Cortex of kidney (tissue), 1 donor: ENCODE results near the gene MTERF4.
A peak's percentile ranks its signal among the peaks of the same experiment; 100 is the strongest.

Experiments used
- DNase-seq: peaks from one replicate; lab custom pipeline; 2025; lab: John Stamatoyannopoulos, UW

MTERF4 gene

GRCh38 chr2:241102239-241102803 lies at the start of gene MTERF4:
MTERF4 (minus strand) TSS chr2:241102287; CDS start chr2:241102273, 14 bp downstream.
- peak; percentile 48 for DNase-seq

- no peak for DNase-seq
These were observed 48.8 kb upstream of the MTERF4 start for GRCh38 chr2:241150660-241151530.

- DNase-seq, result peak; percentile 69
These were observed 48.0 kb upstream of the MTERF4 start, which contains the start of gene PPP1R7 for GRCh38 chr2:241149925-241150659. PPP1R7 (plus strand) TSS chr2:241150467; CDS start chr2:241150496, 29 bp downstream.

GRCh38 chr2:241149675-241149924 lies 47.5 kb upstream of the MTERF4 start:
- DNase-seq, result peak; percentile 61

GRCh38 chr2:241148891-241149674 lies 47.0 kb upstream of the MTERF4 start, which contains the start of gene PASK:
PASK (minus strand) TSS chr2:241149472; CDS start chr2:241143032, 6,440 bp downstream.
- DNase-seq, result no peak

GRCh38 chr2:241148239-241148638 lies 46.2 kb upstream of the MTERF4 start:
- DNase-seq, result no peak

- DNase-seq, result no peak
These were observed 45.2 kb upstream of the MTERF4 start for GRCh38 chr2:241147336-241147735.

GRCh38 chr2:241146286-241146685 lies 44.2 kb upstream of the MTERF4 start:
- DNase-seq, result no peak

GRCh38 chr2:241142593-241142992 lies 40.5 kb upstream of the MTERF4 start:
- DNase-seq, result no peak

GRCh38 chr2:241142063-241142462 lies 40.0 kb upstream of the MTERF4 start:
- no peak for DNase-seq

- no peak for DNase-seq
These were observed 39.2 kb upstream of the MTERF4 start for GRCh38 chr2:241141214-241141770.

GRCh38 chr2:241140445-241140840 lies 38.4 kb upstream of the MTERF4 start:
- no peak for DNase-seq

- DNase-seq, result no peak
These were observed 37.7 kb upstream of the MTERF4 start for GRCh38 chr2:241139531-241140444.

- DNase-seq, result no peak
These were observed 36.4 kb upstream of the MTERF4 start for GRCh38 chr2:241138471-241138870.

GRCh38 chr2:241137276-241138190 lies 35.4 kb upstream of the MTERF4 start:
- DNase-seq, result no peak

- no peak for DNase-seq
These were observed 34.7 kb upstream of the MTERF4 start for GRCh38 chr2:241136661-241137260.

GRCh38 chr2:241136191-241136590 lies 34.1 kb upstream of the MTERF4 start:
- no peak for DNase-seq

GRCh38 chr2:241135737-241136136 lies 33.6 kb upstream of the MTERF4 start:
- DNase-seq, result peak; percentile 34

GRCh38 chr2:241134711-241135110 lies 32.6 kb upstream of the MTERF4 start:
- no peak for DNase-seq
